Bronchial epithelial cell (primary cell): ENCODE results near the gene F2RL2. TPM values are rescaled to one million over a fixed set of nuclear protein-coding genes. Genes with fewer than 3 reads are reported as not detected.
A peak's percentile ranks its signal among the peaks of the same experiment; 100 is the strongest.

Experiments
- DNase-seq: peaks from one replicate; pipeline ENCODE4 v3.0.0-alpha.2; 2010; ENCODE audit warnings: low read depth
- FAIRE-seq: peaks from 2 replicates; lab custom pipeline; 2011; peaks lifted over from hg19 to GRCh38; lab: Jason Lieb, UNC
- H3K27me3 ChIP-seq: 2 replicates; pipeline ENCODE4 v1.5.1; 2011; ENCODE audit warnings: low read length; ENCODE audit not compliant: control insufficient read depth, insufficient read depth
- H3K36me3 ChIP-seq: 2 replicates; pipeline ENCODE4 v1.5.1; 2011; ENCODE audit warnings: low read length; ENCODE audit not compliant: control insufficient read depth, insufficient read depth
- H3K4me3 ChIP-seq: 2 replicates; pipeline ENCODE4 v1.5.1; 2011; ENCODE audit warnings: mild to moderate bottlenecking, low read depth, low read length, control low read depth
- total RNA-seq: library from RNA; depleted of rRNA; stranded (reverse); fragments of >200 nt; gene quantifications from 2 replicates; pipeline ENCODE4 v1.2.1, GENCODE V29; 2014
- TF ChIP-seq, protein P1 (sequence below): IDR thresholded peaks from 2 replicates; pipeline ENCODE4 v1.5.1; 2011; ENCODE audit warnings: mild to moderate bottlenecking, moderate library complexity, low read length, control low read depth, inconsistent platforms; ENCODE audit not compliant: insufficient read depth, severe bottlenecking

F2RL2 gene
- total RNA-seq, 1 donor from 2014 or later: under 0.01 TPM

DNA sequence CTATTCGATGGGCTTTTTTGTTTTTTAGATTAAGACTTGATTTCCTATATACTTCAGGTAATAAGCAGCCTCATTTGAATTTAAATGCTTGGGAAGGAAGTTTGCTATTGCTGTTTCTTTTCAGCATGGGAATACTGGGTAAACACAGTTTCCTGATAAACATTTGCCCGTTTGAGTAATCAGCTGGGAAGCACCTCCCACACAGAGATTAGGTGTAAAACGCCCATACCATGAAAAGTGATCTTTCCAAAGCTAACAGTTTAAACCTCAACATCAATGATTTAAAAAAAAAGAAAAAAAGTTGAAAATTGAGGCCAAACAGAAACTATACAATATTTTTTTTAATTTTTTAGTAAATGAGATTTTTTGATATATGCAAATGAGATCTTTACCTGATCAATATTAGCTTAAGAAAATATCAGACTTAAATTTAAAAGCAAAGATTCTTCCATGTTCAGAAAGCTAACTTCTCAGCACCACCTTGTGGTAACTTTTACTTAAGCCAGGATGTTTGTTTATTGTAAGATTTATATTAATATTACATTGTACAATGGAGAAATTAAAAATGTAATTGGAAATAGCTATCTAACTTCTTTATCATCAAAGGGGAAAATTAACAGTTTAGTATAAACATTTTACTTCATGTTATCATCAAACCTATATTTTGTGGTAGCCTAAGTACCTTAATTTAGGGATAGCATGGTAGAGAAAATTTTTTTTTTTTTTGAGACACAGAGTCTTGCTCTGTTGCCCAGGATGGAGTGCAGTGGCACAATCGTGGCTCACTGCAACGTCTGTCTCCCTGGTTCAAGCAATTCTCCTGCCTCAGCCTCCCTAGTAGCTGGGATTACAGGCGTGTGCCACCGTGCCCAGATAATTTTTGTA, 39.8 kb downstream of the F2RL2 start:
- peak; percentile 38 for DNase-seq
- no peak overlapping the region for H3K4me3 ChIP-seq
- TF ChIP-seq, protein P1, sequence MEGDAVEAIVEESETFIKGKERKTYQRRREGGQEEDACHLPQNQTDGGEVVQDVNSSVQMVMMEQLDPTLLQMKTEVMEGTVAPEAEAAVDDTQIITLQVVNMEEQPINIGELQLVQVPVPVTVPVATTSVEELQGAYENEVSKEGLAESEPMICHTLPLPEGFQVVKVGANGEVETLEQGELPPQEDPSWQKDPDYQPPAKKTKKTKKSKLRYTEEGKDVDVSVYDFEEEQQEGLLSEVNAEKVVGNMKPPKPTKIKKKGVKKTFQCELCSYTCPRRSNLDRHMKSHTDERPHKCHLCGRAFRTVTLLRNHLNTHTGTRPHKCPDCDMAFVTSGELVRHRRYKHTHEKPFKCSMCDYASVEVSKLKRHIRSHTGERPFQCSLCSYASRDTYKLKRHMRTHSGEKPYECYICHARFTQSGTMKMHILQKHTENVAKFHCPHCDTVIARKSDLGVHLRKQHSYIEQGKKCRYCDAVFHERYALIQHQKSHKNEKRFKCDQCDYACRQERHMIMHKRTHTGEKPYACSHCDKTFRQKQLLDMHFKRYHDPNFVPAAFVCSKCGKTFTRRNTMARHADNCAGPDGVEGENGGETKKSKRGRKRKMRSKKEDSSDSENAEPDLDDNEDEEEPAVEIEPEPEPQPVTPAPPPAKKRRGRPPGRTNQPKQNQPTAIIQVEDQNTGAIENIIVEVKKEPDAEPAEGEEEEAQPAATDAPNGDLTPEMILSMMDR: no peak
- H3K36me3 ChIP-seq: no peaks in the 10 kb centered on the region
- FAIRE-seq: no peak
- no peaks in the 10 kb centered on the region for H3K27me3 ChIP-seq

DNA sequence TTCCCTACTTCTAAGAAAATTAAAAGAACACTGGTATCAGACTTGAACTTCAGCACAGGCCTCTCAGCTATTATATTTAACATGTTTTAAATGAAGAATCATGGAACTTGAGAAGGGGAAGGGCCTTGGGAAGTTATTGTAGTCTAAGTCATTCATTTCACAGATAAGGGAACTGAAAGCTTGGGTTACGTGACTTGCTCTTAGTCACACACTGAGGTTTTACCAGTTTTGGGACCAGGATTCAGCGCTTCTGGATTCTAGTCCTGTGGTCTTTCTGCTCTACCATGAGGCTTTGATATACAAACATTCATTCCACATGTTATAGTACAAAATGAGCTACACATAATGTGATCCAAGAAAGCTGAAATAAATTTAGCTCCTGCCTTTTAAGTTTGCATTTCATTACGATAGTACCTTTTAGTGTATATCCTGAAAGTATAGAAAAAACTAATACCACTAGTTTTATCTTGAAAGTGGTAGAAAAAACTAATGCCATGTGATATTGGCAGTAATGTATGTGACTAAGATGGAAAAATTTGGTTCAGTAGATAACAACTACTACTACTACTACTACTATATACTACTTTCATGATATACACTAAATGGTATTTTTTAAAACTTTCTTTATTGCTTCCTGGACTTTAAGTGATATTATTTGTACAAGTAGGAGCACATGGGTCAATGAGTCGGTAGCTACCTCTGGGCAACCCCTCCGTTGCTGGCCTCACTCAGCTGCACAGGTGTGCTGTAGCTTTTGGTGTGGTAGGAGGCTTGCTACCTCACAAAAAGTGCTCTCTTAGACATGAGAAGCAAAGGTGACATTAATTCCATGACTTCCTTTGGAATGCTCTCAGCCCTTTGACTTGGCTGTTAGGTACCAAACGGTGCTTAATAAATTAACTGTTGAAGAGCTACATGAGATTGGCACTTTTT, 40.7 kb downstream of the F2RL2 start:
- FAIRE-seq (no peak), DNase-seq (peak; percentile 55)
- Histone ChIP-seq H3K36me3 (no peaks in the 10 kb centered on the region), H3K27me3 (no peaks in the 10 kb centered on the region), H3K4me3 (no peak overlapping the region)
- TF ChIP-seq, protein P1: no peak

DNA sequence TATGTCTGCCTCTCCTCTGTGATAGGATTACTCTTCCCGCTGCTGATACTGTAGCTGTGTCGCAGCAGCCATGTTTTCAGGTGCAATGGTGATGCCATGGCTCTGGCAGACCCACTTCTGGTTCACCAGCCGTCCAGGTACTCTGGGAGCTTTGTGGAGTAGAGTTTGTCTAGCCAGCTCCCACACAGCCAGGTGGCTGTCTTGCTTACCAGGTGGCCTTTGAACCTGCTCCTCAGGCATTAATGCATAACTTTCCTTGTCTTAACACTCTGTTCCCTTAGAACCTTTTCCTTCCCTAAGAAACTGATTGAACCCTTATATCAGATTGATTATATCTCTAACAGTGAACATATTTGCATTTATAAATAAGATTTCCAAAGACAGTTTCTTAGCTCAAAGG, 42.2 kb downstream of the F2RL2 start:
- Histone ChIP-seq H3K36me3 (no peaks in the 10 kb centered on the region), H3K4me3 (no peak overlapping the region), H3K27me3 (no peaks in the 10 kb centered on the region)
- TF ChIP-seq, protein P1: no peak
- DNase-seq (no peak), FAIRE-seq (no peak)

DNA sequence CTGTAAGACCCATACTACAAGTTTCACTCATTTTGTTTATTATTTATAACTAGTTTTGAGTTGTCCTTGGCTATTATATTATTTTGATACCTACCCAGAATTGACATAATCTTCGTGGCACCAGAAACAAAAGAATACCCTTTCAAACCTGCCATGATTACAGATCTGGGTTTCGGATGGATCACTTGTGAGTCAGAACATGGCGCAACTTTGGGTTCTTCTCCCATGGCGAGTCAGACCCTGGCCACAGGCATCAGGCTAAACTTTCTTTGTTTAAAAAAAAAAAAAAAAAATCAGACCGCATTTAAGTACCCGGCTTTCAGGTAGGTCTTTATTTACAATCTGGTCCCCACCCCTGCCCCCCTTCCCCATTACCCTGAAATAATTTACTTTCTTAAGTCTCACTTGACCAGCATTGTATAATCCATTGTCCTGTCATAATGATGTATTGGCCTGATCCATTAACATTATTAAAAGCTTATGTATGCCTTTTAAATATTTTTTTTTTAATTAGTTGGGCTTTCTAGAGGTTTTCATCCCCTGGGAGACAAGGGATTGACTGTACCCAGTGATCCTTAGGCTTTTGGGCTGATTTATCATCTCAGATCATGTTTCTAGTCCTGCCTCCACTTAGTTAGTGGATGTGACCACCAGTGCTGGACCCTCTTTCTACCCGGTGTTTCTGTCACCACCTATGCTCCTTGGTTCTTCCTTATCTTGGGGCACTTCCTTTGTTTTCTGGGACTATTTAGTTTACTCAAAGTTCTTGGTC, 43.9 kb downstream of the F2RL2 start:
- Histone ChIP-seq H3K36me3 (no peaks in the 10 kb centered on the region), H3K27me3 (no peaks in the 10 kb centered on the region), H3K4me3 (no peak overlapping the region)
- no peak for FAIRE-seq
- peak; percentile 83 for DNase-seq
- TF ChIP-seq, protein P1: no peak

DNA sequence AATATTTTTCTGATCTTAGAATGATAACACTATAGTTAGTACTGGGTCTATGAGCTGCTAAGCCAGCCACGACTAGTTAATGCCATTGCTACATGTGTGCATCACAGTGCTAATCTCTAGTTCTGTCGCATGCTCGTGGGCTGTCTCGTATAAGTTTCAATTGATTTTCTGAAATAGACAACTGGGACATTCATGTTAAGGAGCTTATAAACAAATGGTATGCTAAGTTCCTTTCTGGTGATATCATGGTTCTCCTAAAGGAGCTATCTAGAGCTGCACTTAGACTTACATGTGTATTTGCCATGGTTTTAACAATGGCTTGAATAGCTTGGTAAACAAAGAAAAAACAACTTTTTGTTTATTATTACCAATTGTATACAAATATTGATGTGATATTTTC, 46.2 kb downstream of the F2RL2 start:
- no peaks in the 10 kb centered on the region for H3K36me3 ChIP-seq
- DNase-seq: no peak
- no peak for FAIRE-seq
- H3K27me3 ChIP-seq: no peaks in the 10 kb centered on the region
- no peak overlapping the region for H3K4me3 ChIP-seq
- TF ChIP-seq, protein P1: no peak
